Loucy (cell line): ENCODE results near the gene CHPF2.

Experiments
- H2AFZ ChIP-seq: fragments of 200-600 bp; sonication (generic); 2 replicates; pipeline ENCODE4 v1.6.0; 2016; ENCODE audit warnings: antibody characterized with exemption, mild to moderate bottlenecking, low read length, moderate library complexity
- H3F3A ChIP-seq: fragments of 200-600 bp; 2 replicates; pipeline ENCODE4 v1.6.0; 2016; ENCODE audit warnings: antibody characterized with exemption, low read depth, mild to moderate bottlenecking
- H3K27me3 ChIP-seq: fragments of 200-600 bp; sonication (generic); 2 replicates; pipeline ENCODE4 v1.6.1; 2014; ENCODE audit warnings: low read length, mild to moderate bottlenecking; ENCODE audit not compliant: insufficient read depth, poor library complexity, severe bottlenecking
- H3K36me3 ChIP-seq: fragments of 200-600 bp; sonication (generic); 2 replicates; pipeline ENCODE4 v1.6.1; 2016; ENCODE audit warnings: low read length; ENCODE audit not compliant: insufficient read depth
- H3K4me1 ChIP-seq: fragments of 200-600 bp; sonication (generic); 2 replicates; pipeline ENCODE4 v1.5.1; 2014; ENCODE audit warnings: low read length, mild to moderate bottlenecking; ENCODE audit not compliant: insufficient read depth, poor library complexity, severe bottlenecking
- H3K4me2 ChIP-seq: fragments of 200-600 bp; sonication (generic); 2 replicates; pipeline ENCODE4 v1.6.0; 2014; ENCODE audit warnings: antibody characterized with exemption, low read length, low read depth, mild to moderate bottlenecking; ENCODE audit not compliant: poor library complexity, severe bottlenecking
- H3K4me3 ChIP-seq: fragments of 200-600 bp; sonication (generic); 2 replicates; pipeline ENCODE4 v1.5.1; 2014; ENCODE audit warnings: low read length, mild to moderate bottlenecking, mixed read lengths; ENCODE audit not compliant: poor library complexity, severe bottlenecking
- H3K79me2 ChIP-seq: fragments of 200-600 bp; sonication (generic); 2 replicates; pipeline ENCODE4 v1.6.1; 2014; ENCODE audit warnings: low read length; ENCODE audit not compliant: insufficient read depth
- H3K9ac ChIP-seq: fragments of 200-600 bp; sonication (generic); 2 replicates; pipeline ENCODE4 v1.6.0; 2014; ENCODE audit warnings: mild to moderate bottlenecking, low read depth, low read length, moderate library complexity; ENCODE audit not compliant: poor library complexity, severe bottlenecking
- H3K9me2 ChIP-seq: fragments of 200-600 bp; sonication (generic); replicated peaks from 2 replicates; pipeline ENCODE4 v1.6.1; 2016; ENCODE audit warnings: low read depth, low read length, mixed read lengths
- H3K9me3 ChIP-seq: fragments of 200-600 bp; sonication (generic); 2 replicates; pipeline ENCODE4 v1.6.1; 2014; ENCODE audit warnings: mild to moderate bottlenecking, antibody characterized with exemption, low read length, low read depth; ENCODE audit not compliant: insufficient read depth
- H4K20me1 ChIP-seq: fragments of 200-600 bp; sonication (generic); 2 replicates; pipeline ENCODE4 v1.6.0; 2014; ENCODE audit warnings: antibody characterized with exemption, low read length, mild to moderate bottlenecking; ENCODE audit not compliant: insufficient read depth, poor library complexity, severe bottlenecking
- EZH2phosphoT487 ChIP-seq: fragments of 200-600 bp; IDR thresholded peaks from 2 replicates; pipeline ENCODE4 v1.6.1; 2018; ENCODE audit warnings: antibody characterized with exemption, mild to moderate bottlenecking, moderate library complexity, borderline replicate concordance
- TF ChIP-seq, protein P1 (sequence below): fragments of 200-600 bp; sonication (generic); conservative IDR thresholded peaks from 2 replicates; pipeline ENCODE4 v1.5.1; 2014; ENCODE audit warnings: mild to moderate bottlenecking, antibody characterized with exemption, low read length

The CHPF2 gene

DNA sequence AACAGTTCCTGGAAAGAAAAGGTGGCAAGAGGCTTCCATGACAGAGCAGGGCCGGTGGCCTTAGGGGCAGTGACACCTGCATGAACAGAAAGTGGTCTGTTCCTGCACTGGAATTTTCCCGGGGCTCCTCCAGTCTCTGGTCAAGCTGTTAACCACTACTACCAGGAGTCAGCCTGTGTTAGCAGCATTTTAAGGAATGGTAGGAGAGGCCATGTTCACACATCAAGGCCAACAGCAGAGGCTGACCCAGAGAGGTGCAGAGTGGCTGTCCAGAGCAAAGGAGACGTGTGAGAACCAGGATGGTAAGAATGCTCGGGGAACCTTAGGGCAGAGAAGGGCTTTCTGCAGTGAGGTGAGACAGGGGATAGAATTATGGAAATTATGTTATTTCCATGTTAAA is 30.5 kb upstream of the CHPF2 start:
- H3K9ac ChIP-seq, result no peak overlapping the region
- TF ChIP-seq, protein P1, sequence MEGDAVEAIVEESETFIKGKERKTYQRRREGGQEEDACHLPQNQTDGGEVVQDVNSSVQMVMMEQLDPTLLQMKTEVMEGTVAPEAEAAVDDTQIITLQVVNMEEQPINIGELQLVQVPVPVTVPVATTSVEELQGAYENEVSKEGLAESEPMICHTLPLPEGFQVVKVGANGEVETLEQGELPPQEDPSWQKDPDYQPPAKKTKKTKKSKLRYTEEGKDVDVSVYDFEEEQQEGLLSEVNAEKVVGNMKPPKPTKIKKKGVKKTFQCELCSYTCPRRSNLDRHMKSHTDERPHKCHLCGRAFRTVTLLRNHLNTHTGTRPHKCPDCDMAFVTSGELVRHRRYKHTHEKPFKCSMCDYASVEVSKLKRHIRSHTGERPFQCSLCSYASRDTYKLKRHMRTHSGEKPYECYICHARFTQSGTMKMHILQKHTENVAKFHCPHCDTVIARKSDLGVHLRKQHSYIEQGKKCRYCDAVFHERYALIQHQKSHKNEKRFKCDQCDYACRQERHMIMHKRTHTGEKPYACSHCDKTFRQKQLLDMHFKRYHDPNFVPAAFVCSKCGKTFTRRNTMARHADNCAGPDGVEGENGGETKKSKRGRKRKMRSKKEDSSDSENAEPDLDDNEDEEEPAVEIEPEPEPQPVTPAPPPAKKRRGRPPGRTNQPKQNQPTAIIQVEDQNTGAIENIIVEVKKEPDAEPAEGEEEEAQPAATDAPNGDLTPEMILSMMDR, result no peak
- no peak for TF ChIP-seq EZH2phosphoT487
- no peaks in the 10 kb centered on the region for H3K36me3 ChIP-seq
- peaks cover 16% of the 10 kb centered on the region for H3K4me1 ChIP-seq
- H3K9me2 ChIP-seq, result no peaks in the 10 kb centered on the region
- no peaks in the 10 kb centered on the region for H3K9me3 ChIP-seq
- no peak overlapping the region for H2AFZ ChIP-seq
- no peaks in the 10 kb centered on the region for H3K27me3 ChIP-seq
- no peaks in the 10 kb centered on the region for H4K20me1 ChIP-seq
- H3F3A ChIP-seq, result no peaks in the 10 kb centered on the region
- no peaks in the 10 kb centered on the region for H3K79me2 ChIP-seq
- no peak overlapping the region for H3K4me3 ChIP-seq
- no peak overlapping the region for H3K4me2 ChIP-seq

DNA sequence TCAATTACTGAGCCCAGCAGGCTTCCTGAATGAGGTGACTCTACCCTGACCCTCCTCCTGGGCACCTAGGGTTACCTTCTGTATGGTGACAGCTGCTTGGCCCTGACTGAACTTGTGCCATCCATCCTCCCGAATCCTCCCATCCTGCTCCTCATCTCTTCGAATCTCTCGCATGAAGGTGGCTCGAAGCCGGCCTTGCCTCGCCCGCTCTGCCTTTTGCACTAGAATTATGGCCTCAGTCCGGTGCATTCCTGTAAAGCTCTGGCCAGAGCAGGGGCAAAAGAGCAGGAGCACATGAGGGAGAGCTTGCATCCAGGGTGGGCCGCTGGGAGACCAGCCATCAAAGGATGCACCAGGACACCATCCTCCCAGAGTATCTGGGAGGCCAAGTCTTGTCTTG is 29.4 kb upstream of the CHPF2 start:
- no peaks in the 10 kb centered on the region for H3K79me2 ChIP-seq
- no peaks in the 10 kb centered on the region for H3K9me2 ChIP-seq
- no peaks in the 10 kb centered on the region for H3K27me3 ChIP-seq

DNA sequence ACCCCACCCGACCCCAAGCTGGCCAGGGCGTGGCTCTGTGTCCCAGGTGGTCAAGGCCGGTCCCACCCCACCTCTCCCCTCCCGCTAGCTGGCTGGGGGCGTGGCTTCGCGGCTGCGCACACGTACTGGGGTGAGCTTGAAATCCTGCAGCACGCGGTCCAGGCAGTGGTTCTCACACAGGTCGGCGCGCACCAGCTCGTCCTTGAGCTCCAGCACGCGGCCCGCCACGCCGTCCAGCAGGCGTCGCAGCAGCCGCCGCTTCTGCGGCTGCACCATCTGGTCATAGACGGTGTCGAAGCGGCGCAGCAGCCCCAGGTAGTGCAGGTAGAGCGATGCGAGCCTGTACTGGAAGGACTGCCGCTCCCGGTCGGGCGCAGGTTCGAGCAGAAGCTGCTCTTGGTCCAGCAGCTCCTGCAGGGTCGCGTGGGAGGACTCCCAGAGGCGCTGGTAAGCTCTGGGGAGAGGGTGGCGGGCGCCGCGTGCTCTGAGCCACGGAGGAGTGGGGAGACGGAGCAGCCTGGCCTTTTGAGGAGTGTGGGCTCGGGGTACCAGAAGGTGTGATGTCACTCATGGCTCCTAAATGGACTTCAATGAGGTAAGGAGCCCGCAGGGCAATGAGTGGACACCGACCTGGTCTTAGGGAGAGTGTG is 27.8 kb upstream of the CHPF2 start:
- 0 out of 2 replicates have a peak, but pooled peaks cover 7% of the 10 kb centered on the region for H3F3A ChIP-seq
- TF ChIP-seq EZH2phosphoT487, result no peak
- TF ChIP-seq, protein P1, result no peak
- H3K27me3 ChIP-seq, result no peaks in the 10 kb centered on the region

More for the DNA sequence above, 29.4 kb upstream of the CHPF2 start:
- H3K9ac ChIP-seq, result no peak overlapping the region
- H2AFZ ChIP-seq, result no peak overlapping the region
- H3K4me1 ChIP-seq, result peaks cover 24% of the 10 kb centered on the region
- no peak overlapping the region for H3K4me2 ChIP-seq
- no peaks in the 10 kb centered on the region for H4K20me1 ChIP-seq
- no peak overlapping the region for H3K4me3 ChIP-seq
- no peaks in the 10 kb centered on the region for H3K9me3 ChIP-seq
- H3K36me3 ChIP-seq, result no peaks in the 10 kb centered on the region
- H3F3A ChIP-seq, result 0 out of 2 replicates have a peak, but pooled peaks cover 6% of the 10 kb centered on the region
- no peak for TF ChIP-seq EZH2phosphoT487
- TF ChIP-seq, protein P1, result no peak

More for the DNA sequence above, 27.8 kb upstream of the CHPF2 start:
- no peak overlapping the region for H2AFZ ChIP-seq
- H3K9me2 ChIP-seq, result no peaks in the 10 kb centered on the region
- H3K36me3 ChIP-seq, result no peaks in the 10 kb centered on the region
- H3K4me3 ChIP-seq, result no peak overlapping the region
- no peaks in the 10 kb centered on the region for H4K20me1 ChIP-seq
- no peak overlapping the region for H3K4me2 ChIP-seq
- H3K79me2 ChIP-seq, result no peaks in the 10 kb centered on the region
- H3K9ac ChIP-seq, result no peak overlapping the region
- peaks cover 40% of the 10 kb centered on the region for H3K4me1 ChIP-seq
- no peaks in the 10 kb centered on the region for H3K9me3 ChIP-seq
